Measurements from ENCODE around the gene NEO1.

Gene NEO1

GRCh38 chr15:73337187-73337586 is 284.9 kb downstream of the NEO1 start:
- DNase-seq: no peak

- no peak for DNase-seq
These were observed 285.8 kb downstream of the NEO1 start for GRCh38 chr15:73338058-73338457.

GRCh38 chr15:73338606-73339374 is 286.5 kb downstream of the NEO1 start:
- DNase-seq: no peak

GRCh38 chr15:73340502-73341192 is 288.4 kb downstream of the NEO1 start:
- no peak for DNase-seq

GRCh38 chr15:73341886-73342600 is 289.8 kb downstream of the NEO1 start:
- no peak for DNase-seq

- no peak for DNase-seq
These were observed 291.8 kb downstream of the NEO1 start for GRCh38 chr15:73344056-73344455.

GRCh38 chr15:73345658-73346057 is 293.4 kb downstream of the NEO1 start:
- DNase-seq: no peak

GRCh38 chr15:73346735-73347312 is 294.6 kb downstream of the NEO1 start:
- DNase-seq: peak; percentile 36 to 56

- no peak for DNase-seq
These were observed 296.9 kb downstream of the NEO1 start for GRCh38 chr15:73349191-73349590.

- no peak for DNase-seq
These were observed 299.8 kb downstream of the NEO1 start for GRCh38 chr15:73352082-73352481.

GRCh38 chr15:73353734-73354133 is 301.5 kb downstream of the NEO1 start:
- no peak for DNase-seq

- no peak for DNase-seq
These were observed 302.0 kb downstream of the NEO1 start for GRCh38 chr15:73354241-73354640.

All from stimulated activated CD4-positive, alpha-beta T cell treated with anti-CD3 and anti-CD28 coated beads, Interleukin-4, amount 100 ng/mL, for 4 hours (primary cell).